HepG2 (cell line): Measurements from ENCODE around the gene EIF4G1. TPM values are rescaled to one million over a fixed set of nuclear protein-coding genes. Genes with fewer than 3 reads are reported as not detected.

Experiments
- CBX2 ChIP-seq, 2 experiments: fragments of 200-600 bp in 1 of 2; sonication (generic); formaldehyde crosslinking in 1 of 2; IDR thresholded peaks; 2 replicates each; pipeline versions ENCODE4 v1.7.0 to v1.8.1; 2018 to 2022; ENCODE audit warnings: low read depth in 2 of 2, low read length in 1 of 2, mild to moderate bottlenecking in 1 of 2, missing genetic modification reagents in 1 of 2
- GATAD2A ChIP-seq: IDR thresholded peaks from 2 replicates; pipeline ENCODE4 v1.6.1; 2016
- HMGXB3 ChIP-seq: sonication (generic); formaldehyde crosslinking; IDR thresholded peaks from 2 replicates; pipeline ENCODE4 v1.4.0; 2020; ENCODE audit warnings: missing genetic modification reagents, borderline replicate concordance
- HOXA9 ChIP-seq: sonication (generic); formaldehyde crosslinking; IDR thresholded peaks from 2 replicates; pipeline ENCODE4 v1.8.1; 2022; ENCODE audit warnings: missing genetic modification reagents, mild to moderate bottlenecking, moderate library complexity, borderline replicate concordance
- MED8 ChIP-seq: sonication (generic); formaldehyde crosslinking; IDR thresholded peaks from 2 replicates; pipeline ENCODE4 v1.8.1; 2023; ENCODE audit warnings: mild to moderate bottlenecking, missing genetic modification reagents; ENCODE audit not compliant: insufficient replicate concordance
- TBL1XR1 ChIP-seq: fragments of 150-350 bp; IDR thresholded peaks from 2 replicates; pipeline ENCODE4 v1.6.1; 2014; ENCODE audit warnings: borderline replicate concordance, low read length; ENCODE audit not compliant: partially characterized antibody
- ZNF234 ChIP-seq: sonication (generic); formaldehyde crosslinking; conservative IDR thresholded peaks from 2 replicates; pipeline ENCODE4 v1.5.1; 2020; ENCODE audit warnings: mild to moderate bottlenecking, missing genetic modification reagents
- ZNF598 ChIP-seq: sonication (generic); formaldehyde crosslinking; IDR thresholded peaks from 2 replicates; pipeline ENCODE4 v1.5.1; 2020; ENCODE audit warnings: mild to moderate bottlenecking, missing genetic modification reagents, borderline replicate concordance
- ZNF761 ChIP-seq: sonication (generic); formaldehyde crosslinking; conservative IDR thresholded peaks from 2 replicates; pipeline ENCODE4 v1.4.0; 2020; ENCODE audit warnings: mild to moderate bottlenecking, missing genetic modification reagents
- polyA plus RNA-seq, 8 experiments: library from polyadenylated mRNA; depleted of rRNA in 3 of 8; stranded (reverse) in 7 of 8; unstranded in 1 of 8; fragments of >200 nt; fragmentation: Illumina TruSeq in 4 of 8; extraction: Trizol in 4 of 8; gene quantifications; 2 replicates each; pipeline versions ENCODE4 v1.2.1 to v1.2.3, GENCODE V29; 2011 to 2016; ENCODE audit warnings: low read depth in 4 of 8, missing spikeins in 1 of 8, mixed read lengths in 1 of 8; ENCODE audit not compliant: insufficient read depth in 1 of 8
- total RNA-seq, 5 experiments: library from RNA; depleted of rRNA; stranded (reverse); fragments of >200 nt; fragmentation: Illumina TruSeq; extraction: Trizol; gene quantifications; 2 replicates each; pipeline ENCODE4 v1.2.3, GENCODE V29; 2016; ENCODE audit warnings: low read depth in 1 of 5

The EIF4G1 gene
- total and polyA plus RNA-seq, 2 of the 13 experiments (the other 11 are each of a cell fraction or from before 2014, with no cell fraction given), result 208 to 213 TPM

GRCh38 chr3:184358921-184359350 lies 44.5 kb downstream of the EIF4G1 start (continued):
- TF ChIP-seq TBL1XR1 (no peak), ZNF598 (CRISPR knock-in tag) (no peak), HMGXB3 (CRISPR knock-in tag) (no peak), HOXA9 (CRISPR knock-in tag) (no peak), MED8 (CRISPR knock-in tag) (no peak), ZNF234 (no peak), GATAD2A (CRISPR knock-in tag) (no peak), ZNF761 (CRISPR knock-in tag) (no peak), CBX2 (IDR thresholded peaks at IDR 0.05; ENCODE audit: low read depth, low read length) (no peak), CBX2 (CRISPR knock-in tag; IDR thresholded peaks at IDR 0.05; ENCODE audit: low read depth) (no peak)
- TF ChIP-seq, all 625 proteins: peak for 0
